Neural progenitor cell (in vitro differentiated cells): ENCODE measurements around the gene SLC48A1.

ENCODE experiments used
- EZH2 ChIP-seq: fragments of 200-600 bp; sonication (generic); IDR thresholded peaks from 2 replicates; pipeline ENCODE4 v1.6.1; 2017; ENCODE audit warnings: antibody characterized with exemption, mild to moderate bottlenecking, moderate library complexity
- EZH2phosphoT487 ChIP-seq: fragments of 200-600 bp; sonication (generic); IDR thresholded peaks from 2 replicates; pipeline ENCODE4 v1.6.1; 2017; ENCODE audit warnings: antibody characterized with exemption
- TF ChIP-seq, protein P1 (sequence below): fragments of 200-600 bp; sonication (generic); IDR thresholded peaks from 2 replicates; pipeline ENCODE4 v1.5.1; 2017; ENCODE audit warnings: antibody characterized with exemption, mild to moderate bottlenecking

DNA sequence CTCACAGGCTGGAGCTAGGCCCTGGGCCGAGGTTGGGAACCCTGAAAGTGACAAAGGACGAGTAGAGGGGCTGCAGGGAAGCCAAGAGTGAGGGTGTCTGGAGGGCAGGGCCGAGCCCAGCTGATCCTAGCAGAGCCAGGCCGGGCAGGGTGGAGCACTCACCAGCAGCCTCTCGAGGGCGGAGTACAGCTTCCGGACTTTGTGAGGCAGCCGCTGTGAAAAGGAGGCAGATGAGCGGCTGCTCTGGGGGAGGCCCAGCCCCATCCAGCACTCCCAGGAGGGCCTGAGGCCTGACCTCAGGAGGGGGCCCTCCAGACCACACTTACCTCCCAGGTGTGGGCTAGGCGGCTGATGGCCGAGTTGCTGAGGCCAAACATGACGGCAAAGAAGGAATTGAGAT, 33.1 kb upstream of the SLC48A1 start:
- TF ChIP-seq EZH2phosphoT487 (no peak), EZH2 (no peak)
- TF ChIP-seq, protein P1, sequence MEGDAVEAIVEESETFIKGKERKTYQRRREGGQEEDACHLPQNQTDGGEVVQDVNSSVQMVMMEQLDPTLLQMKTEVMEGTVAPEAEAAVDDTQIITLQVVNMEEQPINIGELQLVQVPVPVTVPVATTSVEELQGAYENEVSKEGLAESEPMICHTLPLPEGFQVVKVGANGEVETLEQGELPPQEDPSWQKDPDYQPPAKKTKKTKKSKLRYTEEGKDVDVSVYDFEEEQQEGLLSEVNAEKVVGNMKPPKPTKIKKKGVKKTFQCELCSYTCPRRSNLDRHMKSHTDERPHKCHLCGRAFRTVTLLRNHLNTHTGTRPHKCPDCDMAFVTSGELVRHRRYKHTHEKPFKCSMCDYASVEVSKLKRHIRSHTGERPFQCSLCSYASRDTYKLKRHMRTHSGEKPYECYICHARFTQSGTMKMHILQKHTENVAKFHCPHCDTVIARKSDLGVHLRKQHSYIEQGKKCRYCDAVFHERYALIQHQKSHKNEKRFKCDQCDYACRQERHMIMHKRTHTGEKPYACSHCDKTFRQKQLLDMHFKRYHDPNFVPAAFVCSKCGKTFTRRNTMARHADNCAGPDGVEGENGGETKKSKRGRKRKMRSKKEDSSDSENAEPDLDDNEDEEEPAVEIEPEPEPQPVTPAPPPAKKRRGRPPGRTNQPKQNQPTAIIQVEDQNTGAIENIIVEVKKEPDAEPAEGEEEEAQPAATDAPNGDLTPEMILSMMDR: no peak
